K562 (cell line): Measurements from ENCODE around the gene TP53I3. TPM values are rescaled to one million over a fixed set of nuclear protein-coding genes. Genes with fewer than 3 reads are reported as not detected.

Source experiments
- EP300 ChIP-seq: IDR thresholded peaks from 2 replicates; pipeline ENCODE4 v1.6.1; 2012; ENCODE audit warnings: low read length, improper control_type of control experiment
- MAFF ChIP-seq: IDR thresholded peaks from 2 replicates; pipeline ENCODE4 v1.6.1; 2012; ENCODE audit warnings: low read length, improper control_type of control experiment
- NFATC3 ChIP-seq: fragments of 450-650 bp; IDR thresholded peaks from 2 replicates; pipeline ENCODE4 v1.6.1; 2017; ENCODE audit warnings: mild to moderate bottlenecking
- NFRKB ChIP-seq: fragments of 450-650 bp; IDR thresholded peaks from 2 replicates; pipeline ENCODE4 v1.6.1; 2016; ENCODE audit warnings: low read depth
- POLR2H ChIP-seq: IDR thresholded peaks from 2 replicates; pipeline ENCODE4 v1.6.1; 2016; ENCODE audit warnings: missing genetic modification characterization, low read depth, mild to moderate bottlenecking, control low read depth, missing compliant biosample characterization, moderate library complexity
- RNF2 ChIP-seq: sonication (generic); IDR thresholded peaks from 2 replicates; pipeline ENCODE4 v1.6.1; 2016
- TCF7 ChIP-seq: sonication (generic); IDR thresholded peaks from 2 replicates; pipeline ENCODE4 v1.6.1; 2016; ENCODE audit warnings: antibody characterized with exemption, borderline replicate concordance
- ZBTB1 ChIP-seq: sonication (generic); formaldehyde crosslinking; IDR thresholded peaks from 2 replicates; pipeline ENCODE4 v1.8.1; 2023; ENCODE audit warnings: missing genetic modification reagents, low read depth, mild to moderate bottlenecking, borderline replicate concordance
- ZBTB17 ChIP-seq: fragments of 450-650 bp; formaldehyde crosslinking; IDR thresholded peaks from 2 replicates; pipeline ENCODE4 v1.4.0; 2020; ENCODE audit warnings: mild to moderate bottlenecking
- polyA plus RNA-seq, 8 experiments: library from polyadenylated mRNA; depleted of rRNA in 4 of 8; stranded (reverse) in 5 of 8; unstranded in 3 of 8; fragments of >200 nt; fragmentation: Nextera tagmentation in 2 of 8; fragmentation: Illumina TruSeq in 1 of 8; extraction: Ambion mirVana in 2 of 8; extraction: Trizol in 1 of 8; gene quantifications; 2 replicates each; pipeline versions ENCODE4 v1.2.1 to v1.2.3, GENCODE V29; 2011 to 2014; ENCODE audit warnings: inconsistent platforms in 1 of 8, missing spikeins in 1 of 8
- total RNA-seq, 7 experiments: library from RNA; depleted of rRNA in 6 of 7; stranded (reverse); fragments of >200 nt in 6 of 7; fragmentation: Illumina TruSeq in 2 of 7; extraction: Trizol in 2 of 7; gene quantifications; 2 replicates each; pipeline versions ENCODE4 v1.2.1 to v1.2.3, GENCODE V29; 2011 to 2021; ENCODE audit warnings: low replicate concordance in 1 of 7
- TF ChIP-seq, protein P1 (sequence below): IDR thresholded peaks from 2 replicates; pipeline ENCODE4 v1.6.1; 2016; ENCODE audit warnings: missing genetic modification characterization, missing compliant biosample characterization
- TF ChIP-seq, protein P2 (sequence below): IDR thresholded peaks from 3 replicates; pipeline ENCODE4 v1.6.1; 2011; ENCODE audit warnings: borderline replicate concordance, mild to moderate bottlenecking, moderate library complexity; ENCODE audit not compliant: insufficient read length; ENCODE audit errors: extremely low read depth
- TF ChIP-seq, protein P3 (sequence below): sonication (generic); formaldehyde crosslinking; IDR thresholded peaks from 2 replicates; pipeline ENCODE4 v1.8.1; 2023; ENCODE audit warnings: mild to moderate bottlenecking, missing genetic modification reagents
- TF ChIP-seq, protein P4 (sequence below), 3 experiments: IDR thresholded peaks in 2 of 3; conservative IDR thresholded peaks in 1 of 3; 2 replicates each; pipeline ENCODE4 v1.5.1; 2011 to 2012; ENCODE audit warnings: low read length in 3 of 3, mild to moderate bottlenecking in 3 of 3, control low read depth in 2 of 3, improper control_type of control experiment in 1 of 3, inconsistent platforms in 1 of 3, low read depth in 1 of 3, mixed read lengths in 1 of 3, moderate library complexity in 1 of 3; ENCODE audit not compliant: insufficient read depth in 2 of 3
- TF ChIP-seq, protein P5 (sequence below): sonication (generic); formaldehyde crosslinking; IDR thresholded peaks from 2 replicates; pipeline ENCODE4 v1.8.0; 2022; ENCODE audit warnings: mild to moderate bottlenecking, missing genetic modification reagents

The TP53I3 gene
- total and polyA plus RNA-seq, 9 of the 15 experiments (the other 6 are each of a cell fraction or from before 2014, with no cell fraction given), result 0.65 to 9.5 (median 5.6) TPM

DNA sequence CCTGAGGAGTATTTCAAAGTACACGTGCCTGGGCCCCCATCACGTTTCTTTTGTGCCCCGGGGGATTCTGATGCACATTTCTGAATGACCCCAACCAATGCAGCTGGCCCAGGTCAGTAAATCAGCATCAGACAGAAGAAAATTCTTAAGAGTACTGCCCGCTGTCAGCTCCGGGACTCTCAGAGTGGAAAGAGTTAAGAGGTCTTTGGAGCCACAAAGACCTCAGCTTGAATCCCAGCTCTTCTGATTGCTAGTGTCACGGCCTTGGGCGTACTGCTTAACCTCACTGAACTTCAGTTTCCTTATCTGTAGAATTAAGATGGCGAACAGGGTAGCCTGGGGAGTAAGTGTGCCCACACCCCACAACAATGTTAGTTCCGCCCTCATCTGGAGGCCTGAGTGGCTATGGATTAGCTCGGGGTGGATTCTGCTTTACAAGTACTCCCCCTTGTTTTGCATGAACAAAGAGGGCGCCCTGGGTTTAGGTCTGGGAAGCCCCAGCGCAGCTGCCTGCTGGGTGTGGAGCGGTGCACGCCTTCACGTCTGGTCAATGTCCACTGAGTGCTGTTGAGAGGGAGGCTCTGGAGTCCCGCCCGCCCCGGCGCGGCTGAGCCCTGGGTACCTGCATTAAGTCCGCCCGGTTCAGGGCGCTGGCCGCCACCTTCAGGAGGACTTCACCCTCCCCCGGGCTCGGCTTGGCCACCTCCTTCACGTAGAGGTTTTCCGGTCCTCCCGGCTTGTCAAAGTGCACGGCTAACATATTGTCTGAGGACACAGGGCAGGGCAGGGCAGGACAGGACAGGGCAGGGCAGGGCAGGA, 858 bp downstream of the TP53I3 start (continued):
- TF ChIP-seq, protein P1, sequence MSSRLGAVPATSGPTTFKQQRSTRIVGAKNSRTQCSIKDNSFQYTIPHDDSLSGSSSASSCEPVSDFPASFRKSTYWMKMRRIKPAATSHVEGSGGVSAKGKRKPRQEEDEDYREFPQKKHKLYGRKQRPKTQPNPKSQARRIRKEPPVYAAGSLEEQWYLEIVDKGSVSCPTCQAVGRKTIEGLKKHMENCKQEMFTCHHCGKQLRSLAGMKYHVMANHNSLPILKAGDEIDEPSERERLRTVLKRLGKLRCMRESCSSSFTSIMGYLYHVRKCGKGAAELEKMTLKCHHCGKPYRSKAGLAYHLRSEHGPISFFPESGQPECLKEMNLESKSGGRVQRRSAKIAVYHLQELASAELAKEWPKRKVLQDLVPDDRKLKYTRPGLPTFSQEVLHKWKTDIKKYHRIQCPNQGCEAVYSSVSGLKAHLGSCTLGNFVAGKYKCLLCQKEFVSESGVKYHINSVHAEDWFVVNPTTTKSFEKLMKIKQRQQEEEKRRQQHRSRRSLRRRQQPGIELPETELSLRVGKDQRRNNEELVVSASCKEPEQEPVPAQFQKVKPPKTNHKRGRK (tag), result no peak
- TF ChIP-seq RNF2 (no peak), NFRKB (peak; percentile 50; the same call in 1 of the 2 replicates), ZBTB17 (peak; percentile 18; the same call in 1 of the 2 replicates), MAFF (no peak), TCF7 (peak; percentile 43; the same call in 1 of the 2 replicates), ZBTB1 (peak; percentile 84; the same call in 1 of the 2 replicates), EP300 (peak; percentile 28; the same call in 1 of the 2 replicates), POLR2H (tag) (0 out of 2 replicates have a peak, but pooled peaks have one; percentile 8), NFATC3 (no peak)
- TF ChIP-seq, protein P2, sequence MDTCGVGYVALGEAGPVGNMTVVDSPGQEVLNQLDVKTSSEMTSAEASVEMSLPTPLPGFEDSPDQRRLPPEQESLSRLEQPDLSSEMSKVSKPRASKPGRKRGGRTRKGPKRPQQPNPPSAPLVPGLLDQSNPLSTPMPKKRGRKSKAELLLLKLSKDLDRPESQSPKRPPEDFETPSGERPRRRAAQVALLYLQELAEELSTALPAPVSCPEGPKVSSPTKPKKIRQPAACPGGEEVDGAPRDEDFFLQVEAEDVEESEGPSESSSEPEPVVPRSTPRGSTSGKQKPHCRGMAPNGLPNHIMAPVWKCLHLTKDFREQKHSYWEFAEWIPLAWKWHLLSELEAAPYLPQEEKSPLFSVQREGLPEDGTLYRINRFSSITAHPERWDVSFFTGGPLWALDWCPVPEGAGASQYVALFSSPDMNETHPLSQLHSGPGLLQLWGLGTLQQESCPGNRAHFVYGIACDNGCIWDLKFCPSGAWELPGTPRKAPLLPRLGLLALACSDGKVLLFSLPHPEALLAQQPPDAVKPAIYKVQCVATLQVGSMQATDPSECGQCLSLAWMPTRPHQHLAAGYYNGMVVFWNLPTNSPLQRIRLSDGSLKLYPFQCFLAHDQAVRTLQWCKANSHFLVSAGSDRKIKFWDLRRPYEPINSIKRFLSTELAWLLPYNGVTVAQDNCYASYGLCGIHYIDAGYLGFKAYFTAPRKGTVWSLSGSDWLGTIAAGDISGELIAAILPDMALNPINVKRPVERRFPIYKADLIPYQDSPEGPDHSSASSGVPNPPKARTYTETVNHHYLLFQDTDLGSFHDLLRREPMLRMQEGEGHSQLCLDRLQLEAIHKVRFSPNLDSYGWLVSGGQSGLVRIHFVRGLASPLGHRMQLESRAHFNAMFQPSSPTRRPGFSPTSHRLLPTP, result no peak
- TF ChIP-seq, protein P3, sequence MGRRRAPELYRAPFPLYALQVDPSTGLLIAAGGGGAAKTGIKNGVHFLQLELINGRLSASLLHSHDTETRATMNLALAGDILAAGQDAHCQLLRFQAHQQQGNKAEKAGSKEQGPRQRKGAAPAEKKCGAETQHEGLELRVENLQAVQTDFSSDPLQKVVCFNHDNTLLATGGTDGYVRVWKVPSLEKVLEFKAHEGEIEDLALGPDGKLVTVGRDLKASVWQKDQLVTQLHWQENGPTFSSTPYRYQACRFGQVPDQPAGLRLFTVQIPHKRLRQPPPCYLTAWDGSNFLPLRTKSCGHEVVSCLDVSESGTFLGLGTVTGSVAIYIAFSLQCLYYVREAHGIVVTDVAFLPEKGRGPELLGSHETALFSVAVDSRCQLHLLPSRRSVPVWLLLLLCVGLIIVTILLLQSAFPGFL, result 0 out of 2 replicates have a peak, but pooled peaks have one; percentile 30
- TF ChIP-seq, protein P4, sequence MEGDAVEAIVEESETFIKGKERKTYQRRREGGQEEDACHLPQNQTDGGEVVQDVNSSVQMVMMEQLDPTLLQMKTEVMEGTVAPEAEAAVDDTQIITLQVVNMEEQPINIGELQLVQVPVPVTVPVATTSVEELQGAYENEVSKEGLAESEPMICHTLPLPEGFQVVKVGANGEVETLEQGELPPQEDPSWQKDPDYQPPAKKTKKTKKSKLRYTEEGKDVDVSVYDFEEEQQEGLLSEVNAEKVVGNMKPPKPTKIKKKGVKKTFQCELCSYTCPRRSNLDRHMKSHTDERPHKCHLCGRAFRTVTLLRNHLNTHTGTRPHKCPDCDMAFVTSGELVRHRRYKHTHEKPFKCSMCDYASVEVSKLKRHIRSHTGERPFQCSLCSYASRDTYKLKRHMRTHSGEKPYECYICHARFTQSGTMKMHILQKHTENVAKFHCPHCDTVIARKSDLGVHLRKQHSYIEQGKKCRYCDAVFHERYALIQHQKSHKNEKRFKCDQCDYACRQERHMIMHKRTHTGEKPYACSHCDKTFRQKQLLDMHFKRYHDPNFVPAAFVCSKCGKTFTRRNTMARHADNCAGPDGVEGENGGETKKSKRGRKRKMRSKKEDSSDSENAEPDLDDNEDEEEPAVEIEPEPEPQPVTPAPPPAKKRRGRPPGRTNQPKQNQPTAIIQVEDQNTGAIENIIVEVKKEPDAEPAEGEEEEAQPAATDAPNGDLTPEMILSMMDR (IDR thresholded peaks at IDR 0.05 in 2 of 3, conservative IDR thresholded peaks at IDR 0.05 in 1 of 3; ENCODE audit: insufficient read depth in 2 of 3, low read depth in 1 of 3, low read length in 3 of 3), result peak in 2 of 3 experiments; percentile 9 to 19; a peak in 2 of 6 replicates
- TF ChIP-seq, protein P5, sequence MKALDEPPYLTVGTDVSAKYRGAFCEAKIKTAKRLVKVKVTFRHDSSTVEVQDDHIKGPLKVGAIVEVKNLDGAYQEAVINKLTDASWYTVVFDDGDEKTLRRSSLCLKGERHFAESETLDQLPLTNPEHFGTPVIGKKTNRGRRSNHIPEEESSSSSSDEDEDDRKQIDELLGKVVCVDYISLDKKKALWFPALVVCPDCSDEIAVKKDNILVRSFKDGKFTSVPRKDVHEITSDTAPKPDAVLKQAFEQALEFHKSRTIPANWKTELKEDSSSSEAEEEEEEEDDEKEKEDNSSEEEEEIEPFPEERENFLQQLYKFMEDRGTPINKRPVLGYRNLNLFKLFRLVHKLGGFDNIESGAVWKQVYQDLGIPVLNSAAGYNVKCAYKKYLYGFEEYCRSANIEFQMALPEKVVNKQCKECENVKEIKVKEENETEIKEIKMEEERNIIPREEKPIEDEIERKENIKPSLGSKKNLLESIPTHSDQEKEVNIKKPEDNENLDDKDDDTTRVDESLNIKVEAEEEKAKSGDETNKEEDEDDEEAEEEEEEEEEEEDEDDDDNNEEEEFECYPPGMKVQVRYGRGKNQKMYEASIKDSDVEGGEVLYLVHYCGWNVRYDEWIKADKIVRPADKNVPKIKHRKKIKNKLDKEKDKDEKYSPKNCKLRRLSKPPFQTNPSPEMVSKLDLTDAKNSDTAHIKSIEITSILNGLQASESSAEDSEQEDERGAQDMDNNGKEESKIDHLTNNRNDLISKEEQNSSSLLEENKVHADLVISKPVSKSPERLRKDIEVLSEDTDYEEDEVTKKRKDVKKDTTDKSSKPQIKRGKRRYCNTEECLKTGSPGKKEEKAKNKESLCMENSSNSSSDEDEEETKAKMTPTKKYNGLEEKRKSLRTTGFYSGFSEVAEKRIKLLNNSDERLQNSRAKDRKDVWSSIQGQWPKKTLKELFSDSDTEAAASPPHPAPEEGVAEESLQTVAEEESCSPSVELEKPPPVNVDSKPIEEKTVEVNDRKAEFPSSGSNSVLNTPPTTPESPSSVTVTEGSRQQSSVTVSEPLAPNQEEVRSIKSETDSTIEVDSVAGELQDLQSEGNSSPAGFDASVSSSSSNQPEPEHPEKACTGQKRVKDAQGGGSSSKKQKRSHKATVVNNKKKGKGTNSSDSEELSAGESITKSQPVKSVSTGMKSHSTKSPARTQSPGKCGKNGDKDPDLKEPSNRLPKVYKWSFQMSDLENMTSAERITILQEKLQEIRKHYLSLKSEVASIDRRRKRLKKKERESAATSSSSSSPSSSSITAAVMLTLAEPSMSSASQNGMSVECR (CRISPR knock-in tag), result 0 out of 2 replicates have a peak, but pooled peaks have one; percentile 51
